Measurements from ENCODE around the gene PTPRZ1.
A peak's percentile ranks its signal among the peaks of the same experiment; 100 is the strongest.

The PTPRZ1 gene

GRCh38 chr7:121953164-121953563 is 80.2 kb downstream of the PTPRZ1 start:
- Histone ChIP-seq H3K9ac (ENCODE audit: low read length) (no peak overlapping the region), H2BK15ac (ENCODE audit: low read depth, poor library complexity, severe bottlenecking) (no peak overlapping the region), H2AFZ (ENCODE audit: low read depth, low read length) (no peak overlapping the region), H2BK12ac (ENCODE audit: low read length in 2 of 2) (no peak overlapping the region), H2BK5ac (ENCODE audit: low read depth, low read length, poor library complexity, severe bottlenecking) (no peak overlapping the region), H3K27ac (ENCODE audit: low read length, poor library complexity, severe bottlenecking) (no peak overlapping the region), H4K91ac (ENCODE audit: low read length) (no peak overlapping the region), H3K14ac (ENCODE audit: low read length in 2 of 2) (no peak overlapping the region), H3K79me1 (replicated peaks; ENCODE audit: low read length, poor library complexity, severe bottlenecking) (no peaks in the 10 kb centered on the region), H3K4me3 (ENCODE audit: insufficient read depth in 1 of 2, low read depth in 1 of 2, low read length in 2 of 2) (no peak overlapping the region), H2BK120ac (ENCODE audit: low read depth, low read length) (no peak overlapping the region), H3K18ac (ENCODE audit: low read depth in 1 of 2, low read length in 2 of 2) (no peak overlapping the region), H3K23ac (ENCODE audit: low read length in 2 of 2) (no peak overlapping the region), H3K9me3 (ENCODE audit: control insufficient read depth, low read length) (no peaks in the 10 kb centered on the region), H4K8ac (ENCODE audit: low read length) (no peak overlapping the region), H3K36me3 (ENCODE audit: control insufficient read depth in 1 of 2, insufficient read depth in 2 of 2, low read depth in 1 of 2, low read length in 2 of 2) (no peaks in the 10 kb centered on the region), H2AK5ac (ENCODE audit: low read length, severe bottlenecking) (no peak overlapping the region), H3K4me2 (ENCODE audit: low read length, poor library complexity, severe bottlenecking) (no peak overlapping the region), H3K27me3 (ENCODE audit: control insufficient read depth in 1 of 2, insufficient read depth in 1 of 2, low read length in 2 of 2) (no peaks in the 10 kb centered on the region), H3K4ac (ENCODE audit: low read depth in 1 of 2, low read length in 2 of 2) (no peak overlapping the region), H3K4me1 (ENCODE audit: control insufficient read depth, insufficient read depth, low read depth, low read length) (no peaks in the 10 kb centered on the region)
- DNase-seq, result no peak

DNA sequence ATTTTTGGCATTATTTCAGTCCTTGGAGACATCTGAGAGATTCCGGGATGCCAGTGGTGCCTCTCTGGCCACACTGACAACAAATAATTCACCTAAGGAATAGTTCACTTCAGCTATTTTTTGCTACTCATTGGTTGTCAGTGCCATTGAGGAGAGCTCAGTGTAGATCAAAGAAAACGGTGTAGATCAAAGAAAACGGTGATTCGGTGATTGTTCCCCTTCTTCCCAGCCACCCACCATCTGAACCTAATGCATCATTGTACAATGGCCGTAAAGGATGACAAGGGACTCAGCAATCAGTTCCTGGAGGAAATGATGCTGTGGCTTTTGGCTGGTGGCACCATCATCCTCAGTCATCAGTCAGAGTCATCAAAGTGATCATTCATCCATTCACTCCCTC is 80.6 kb downstream of the PTPRZ1 start:
- no peak overlapping the region for H4K8ac ChIP-seq (ENCODE audit: low read length)
- no peak overlapping the region for H3K9ac ChIP-seq (ENCODE audit: low read length)
- 96% methylated on average over 5 of the region's 5 CpGs for whole genome bisulfite sequencing
- no peak overlapping the region for H2BK120ac ChIP-seq (ENCODE audit: low read depth, low read length)
- no peaks in the 10 kb centered on the region for H3K36me3 ChIP-seq (ENCODE audit: control insufficient read depth in 1 of 2, insufficient read depth in 2 of 2, low read depth in 1 of 2, low read length in 2 of 2)
- no peak overlapping the region for H3K4ac ChIP-seq (ENCODE audit: low read depth in 1 of 2, low read length in 2 of 2)
- no peak overlapping the region for H3K27ac ChIP-seq (ENCODE audit: low read length, poor library complexity, severe bottlenecking)
- no peak overlapping the region for H3K14ac ChIP-seq (ENCODE audit: low read length in 2 of 2)
- H2BK5ac ChIP-seq (ENCODE audit: low read depth, low read length, poor library complexity, severe bottlenecking), result no peak overlapping the region
- no peaks in the 10 kb centered on the region for H3K79me1 ChIP-seq (replicated peaks; ENCODE audit: low read length, poor library complexity, severe bottlenecking)
- H3K18ac ChIP-seq (ENCODE audit: low read depth in 1 of 2, low read length in 2 of 2), result no peak overlapping the region
- no peak overlapping the region for H2AFZ ChIP-seq (ENCODE audit: low read depth, low read length)
- DNase-seq, result no peak
- H2AK5ac ChIP-seq (ENCODE audit: low read length, severe bottlenecking), result no peak overlapping the region
- no peak overlapping the region for H3K4me2 ChIP-seq (ENCODE audit: low read length, poor library complexity, severe bottlenecking)
- no peak overlapping the region for H4K91ac ChIP-seq (ENCODE audit: low read length)
- no peak overlapping the region for H3K4me3 ChIP-seq (ENCODE audit: insufficient read depth in 1 of 2, low read depth in 1 of 2, low read length in 2 of 2)
- no peaks in the 10 kb centered on the region for H3K27me3 ChIP-seq (ENCODE audit: control insufficient read depth in 1 of 2, insufficient read depth in 1 of 2, low read length in 2 of 2)
- no peak overlapping the region for H2BK12ac ChIP-seq (ENCODE audit: low read length in 2 of 2)
- H3K23ac ChIP-seq (ENCODE audit: low read length in 2 of 2), result no peak overlapping the region
- H2BK15ac ChIP-seq (ENCODE audit: low read depth, poor library complexity, severe bottlenecking), result no peak overlapping the region
- no peaks in the 10 kb centered on the region for H3K9me3 ChIP-seq (ENCODE audit: control insufficient read depth, low read length)
- no peaks in the 10 kb centered on the region for H3K4me1 ChIP-seq (ENCODE audit: control insufficient read depth, insufficient read depth, low read depth, low read length)

DNA sequence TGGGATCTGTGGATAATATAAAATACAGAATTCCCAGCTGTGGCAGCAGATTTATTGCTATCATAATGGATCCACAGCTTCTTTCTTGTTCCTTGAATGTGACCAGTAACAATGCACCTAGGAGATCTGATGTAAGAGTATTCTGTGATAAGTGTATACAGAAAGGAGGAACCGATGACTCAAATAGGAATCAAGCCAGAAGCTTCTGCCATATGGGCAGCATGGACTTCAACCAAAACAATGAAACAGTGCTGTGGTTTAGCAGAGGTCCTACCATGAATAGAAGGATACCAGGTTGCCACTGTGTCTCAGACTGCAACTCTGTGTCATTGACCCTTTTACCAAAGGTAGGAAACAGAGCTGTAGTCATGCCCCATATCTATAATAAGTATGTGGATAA is 81.8 kb downstream of the PTPRZ1 start:
- no peak overlapping the region for H4K91ac ChIP-seq (ENCODE audit: low read length)
- no peaks in the 10 kb centered on the region for H3K9me3 ChIP-seq (ENCODE audit: control insufficient read depth, low read length)
- no peak overlapping the region for H4K8ac ChIP-seq (ENCODE audit: low read length)
- H3K23ac ChIP-seq (ENCODE audit: low read length in 2 of 2), result no peak overlapping the region
- H2BK120ac ChIP-seq (ENCODE audit: low read depth, low read length), result no peak overlapping the region
- no peak overlapping the region for H3K4me2 ChIP-seq (ENCODE audit: low read length, poor library complexity, severe bottlenecking)
- no peak overlapping the region for H3K9ac ChIP-seq (ENCODE audit: low read length)
- no peak overlapping the region for H2AK5ac ChIP-seq (ENCODE audit: low read length, severe bottlenecking)
- no peaks in the 10 kb centered on the region for H3K27me3 ChIP-seq (ENCODE audit: control insufficient read depth in 1 of 2, insufficient read depth in 1 of 2, low read length in 2 of 2)
- H2BK15ac ChIP-seq (ENCODE audit: low read depth, poor library complexity, severe bottlenecking), result no peak overlapping the region
- H3K4me3 ChIP-seq (ENCODE audit: insufficient read depth in 1 of 2, low read depth in 1 of 2, low read length in 2 of 2), result no peak overlapping the region
- H3K4me1 ChIP-seq (ENCODE audit: control insufficient read depth, insufficient read depth, low read depth, low read length), result no peaks in the 10 kb centered on the region
- H2AFZ ChIP-seq (ENCODE audit: low read depth, low read length), result no peak overlapping the region
- WGBS, result 91% methylated on average over 1 of the region's 1 CpG
- H3K36me3 ChIP-seq (ENCODE audit: control insufficient read depth in 1 of 2, insufficient read depth in 2 of 2, low read depth in 1 of 2, low read length in 2 of 2), result no peaks in the 10 kb centered on the region
- H3K14ac ChIP-seq (ENCODE audit: low read length in 2 of 2), result no peak overlapping the region
- DNase-seq, result peak; percentile 16
- H3K18ac ChIP-seq (ENCODE audit: low read depth in 1 of 2, low read length in 2 of 2), result no peak overlapping the region
- no peak overlapping the region for H3K27ac ChIP-seq (ENCODE audit: low read length, poor library complexity, severe bottlenecking)
- H2BK12ac ChIP-seq (ENCODE audit: low read length in 2 of 2), result no peak overlapping the region
- no peaks in the 10 kb centered on the region for H3K79me1 ChIP-seq (replicated peaks; ENCODE audit: low read length, poor library complexity, severe bottlenecking)
- H3K4ac ChIP-seq (ENCODE audit: low read depth in 1 of 2, low read length in 2 of 2), result no peak overlapping the region
- no peak overlapping the region for H2BK5ac ChIP-seq (ENCODE audit: low read depth, low read length, poor library complexity, severe bottlenecking)

GRCh38 chr7:121957626-121958025 is 84.7 kb downstream of the PTPRZ1 start:
- Histone ChIP-seq H2AFZ (ENCODE audit: low read depth, low read length) (no peak overlapping the region), H3K36me3 (ENCODE audit: control insufficient read depth in 1 of 2, insufficient read depth in 2 of 2, low read depth in 1 of 2, low read length in 2 of 2) (no peaks in the 10 kb centered on the region), H3K4ac (ENCODE audit: low read depth in 1 of 2, low read length in 2 of 2) (no peak overlapping the region), H3K4me1 (ENCODE audit: control insufficient read depth, insufficient read depth, low read depth, low read length) (no peaks in the 10 kb centered on the region), H2BK5ac (ENCODE audit: low read depth, low read length, poor library complexity, severe bottlenecking) (no peak overlapping the region), H4K91ac (ENCODE audit: low read length) (no peak overlapping the region), H3K79me1 (replicated peaks; ENCODE audit: low read length, poor library complexity, severe bottlenecking) (no peaks in the 10 kb centered on the region), H3K23ac (ENCODE audit: low read length in 2 of 2) (no peak overlapping the region), H2BK120ac (ENCODE audit: low read depth, low read length) (no peak overlapping the region), H3K27me3 (ENCODE audit: control insufficient read depth in 1 of 2, insufficient read depth in 1 of 2, low read length in 2 of 2) (no peaks in the 10 kb centered on the region), H3K27ac (ENCODE audit: low read length, poor library complexity, severe bottlenecking) (no peak overlapping the region), H2BK15ac (ENCODE audit: low read depth, poor library complexity, severe bottlenecking) (no peak overlapping the region), H3K9ac (ENCODE audit: low read length) (no peak overlapping the region), H3K4me2 (ENCODE audit: low read length, poor library complexity, severe bottlenecking) (no peak overlapping the region), H4K8ac (ENCODE audit: low read length) (no peak overlapping the region), H3K4me3 (ENCODE audit: insufficient read depth in 1 of 2, low read depth in 1 of 2, low read length in 2 of 2) (no peak overlapping the region), H3K18ac (ENCODE audit: low read depth in 1 of 2, low read length in 2 of 2) (no peak overlapping the region), H2BK12ac (ENCODE audit: low read length in 2 of 2) (no peak overlapping the region), H3K14ac (ENCODE audit: low read length in 2 of 2) (no peak overlapping the region), H3K9me3 (ENCODE audit: control insufficient read depth, low read length) (no peaks in the 10 kb centered on the region), H2AK5ac (ENCODE audit: low read length, severe bottlenecking) (no peak overlapping the region)
- no peak for DNase-seq
- WGBS, result 96% methylated on average over 1 of the region's 1 CpG
